ENCODE data around the gene PTPN22. TPM values are rescaled to one million over a fixed set of nuclear protein-coding genes. Genes with fewer than 3 reads are reported as not detected.

Gene PTPN22
- total and polyA plus RNA-seq, 9 of the 15 experiments (the other 6 are each of a cell fraction or from before 2014, with no cell fraction given), result 0.45 to 4.6 (median 1.1) TPM

- no peaks in the 10 kb centered on the region for H3K9me1 ChIP-seq (ENCODE audit: control insufficient read depth, insufficient read depth, low read length)
- H3K4me3 ChIP-seq, result no peak overlapping the region
- POLR2A ChIA-PET, result interaction anchor here (0.7 to 3.2 kb wide), 5 partner anchors 8 to 272 kb away, joined by 3 to 20 read pairs (median 4); partner anchors contain the start of gene PHTF1
- peaks cover 15 to 60% of the 10 kb centered on the region in 2 experiments for H3K4me1 ChIP-seq (replicated peaks in 1 of 2; ENCODE audit: control insufficient read depth in 2 of 2, insufficient read depth in 2 of 2, low read length in 2 of 2)
- ATAC-seq, result peak; percentile 50
- no peak overlapping the region for H2AFZ ChIP-seq (ENCODE audit: low read depth, low read length)
- no peak for DNase-seq (ENCODE audit: extremely low read depth in 1 of 4, low spot score in 3 of 4)
- peaks cover 98% of the 10 kb centered on the region for H3K79me2 ChIP-seq (ENCODE audit: control insufficient read depth, insufficient read depth, low read length)
- peak overlapping the region; percentile 16; the same call in 1 of the 2 replicates for H3K4me2 ChIP-seq (ENCODE audit: insufficient read depth, low read length)
- CTCF ChIA-PET (ENCODE audit: low intra/inter-chr PET ratio), result no interaction called here
- no peak overlapping the region for H3K9ac ChIP-seq (ENCODE audit: insufficient read depth in 1 of 2, low read depth in 2 of 2, low read length in 2 of 2)
- WGBS (ENCODE audit: insufficient coverage, low coverage, missing lambda C conversion rate), result 54% methylated on average over 5 of the region's 5 CpGs
- peak overlapping the region; percentile 23; the same call in 1 of the 3 replicates for H3K27ac ChIP-seq (ENCODE audit: extremely low read depth, low read depth, low read length)
- intact Hi-C loops (cut with micrococcal nuclease), result no loop called here
- no peaks in the 10 kb centered on the region for H3K9me3 ChIP-seq (replicated peaks; ENCODE audit: control insufficient read depth, insufficient read depth, low read depth, low read length)
- in situ Hi-C loops (cut with MboI), result no loop called here
- peaks cover 28% of the 10 kb centered on the region; the same call in 1 of the 2 replicates for H4K20me1 ChIP-seq (replicated peaks; ENCODE audit: control insufficient read depth, insufficient read depth, low read length)
- BruUV-seq (replicated peaks), result no TSS peak
- H3K36me3 ChIP-seq (ENCODE audit: control insufficient read depth, insufficient read depth, low read length), result peaks cover 15% of the 10 kb centered on the region; the same call in 2 of the 3 replicates
- FAIRE-seq, result no peak
- no peaks in the 10 kb centered on the region for H3K27me3 ChIP-seq (ENCODE audit: control insufficient read depth in 2 of 2, insufficient read depth in 2 of 2, low read length in 2 of 2)
- TF ChIP-seq ZNF347 (CRISPR knock-in tag; IDR thresholded peaks at IDR 0.05; ENCODE audit: low read depth) (no peak), THRAP3 (IDR thresholded peaks at IDR 0.05; ENCODE audit: borderline replicate concordance) (no peak), ZBTB43 (CRISPR knock-in tag; IDR thresholded peaks at IDR 0.05) (no peak), WHSC1 (IDR thresholded peaks at IDR 0.05; ENCODE audit: low read length) (no peak), PURB (CRISPR knock-in tag; IDR thresholded peaks at IDR 0.05; ENCODE audit: low read depth) (no peak), FOXK2 (conservative IDR thresholded peaks at IDR 0.05 in 1 of 2, IDR thresholded peaks at IDR 0.05 in 1 of 2; ENCODE audit: low read depth in 2 of 2) (no peak), ZBED1 (IDR thresholded peaks at IDR 0.05) (no peak), KAT8 (IDR thresholded peaks at IDR 0.05; ENCODE audit: low read depth) (no peak), SIN3A (IDR thresholded peaks at IDR 0.05; ENCODE audit: borderline replicate concordance in 2 of 2, control insufficient read depth in 1 of 2, low read depth in 2 of 2, low read length in 2 of 2) (no peak), POLR3G (IDR thresholded peaks at IDR 0.05; ENCODE audit: extremely low read depth, insufficient read length, insufficient replicate concordance) (no peak), ZKSCAN1 (IDR thresholded peaks at IDR 0.05; ENCODE audit: low read depth, low read length) (no peak), CLOCK (CRISPR knock-in tag; IDR thresholded peaks at IDR 0.05; ENCODE audit: borderline replicate concordance) (no peak)
- TF ChIP-seq, protein P1, sequence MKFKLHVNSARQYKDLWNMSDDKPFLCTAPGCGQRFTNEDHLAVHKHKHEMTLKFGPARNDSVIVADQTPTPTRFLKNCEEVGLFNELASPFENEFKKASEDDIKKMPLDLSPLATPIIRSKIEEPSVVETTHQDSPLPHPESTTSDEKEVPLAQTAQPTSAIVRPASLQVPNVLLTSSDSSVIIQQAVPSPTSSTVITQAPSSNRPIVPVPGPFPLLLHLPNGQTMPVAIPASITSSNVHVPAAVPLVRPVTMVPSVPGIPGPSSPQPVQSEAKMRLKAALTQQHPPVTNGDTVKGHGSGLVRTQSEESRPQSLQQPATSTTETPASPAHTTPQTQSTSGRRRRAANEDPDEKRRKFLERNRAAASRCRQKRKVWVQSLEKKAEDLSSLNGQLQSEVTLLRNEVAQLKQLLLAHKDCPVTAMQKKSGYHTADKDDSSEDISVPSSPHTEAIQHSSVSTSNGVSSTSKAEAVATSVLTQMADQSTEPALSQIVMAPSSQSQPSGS (CRISPR knock-in tag; IDR thresholded peaks at IDR 0.05), result no peak
- TF ChIP-seq, protein P2, sequence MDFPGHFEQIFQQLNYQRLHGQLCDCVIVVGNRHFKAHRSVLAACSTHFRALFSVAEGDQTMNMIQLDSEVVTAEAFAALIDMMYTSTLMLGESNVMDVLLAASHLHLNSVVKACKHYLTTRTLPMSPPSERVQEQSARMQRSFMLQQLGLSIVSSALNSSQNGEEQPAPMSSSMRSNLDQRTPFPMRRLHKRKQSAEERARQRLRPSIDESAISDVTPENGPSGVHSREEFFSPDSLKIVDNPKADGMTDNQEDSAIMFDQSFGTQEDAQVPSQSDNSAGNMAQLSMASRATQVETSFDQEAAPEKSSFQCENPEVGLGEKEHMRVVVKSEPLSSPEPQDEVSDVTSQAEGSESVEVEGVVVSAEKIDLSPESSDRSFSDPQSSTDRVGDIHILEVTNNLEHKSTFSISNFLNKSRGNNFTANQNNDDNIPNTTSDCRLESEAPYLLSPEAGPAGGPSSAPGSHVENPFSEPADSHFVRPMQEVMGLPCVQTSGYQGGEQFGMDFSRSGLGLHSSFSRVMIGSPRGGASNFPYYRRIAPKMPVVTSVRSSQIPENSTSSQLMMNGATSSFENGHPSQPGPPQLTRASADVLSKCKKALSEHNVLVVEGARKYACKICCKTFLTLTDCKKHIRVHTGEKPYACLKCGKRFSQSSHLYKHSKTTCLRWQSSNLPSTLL (IDR thresholded peaks at IDR 0.05), result no peak
Measured at GRCh38 chr1:113784104-113784779, 87.3 kb downstream of the PTPN22 start.

Data from K562 (cell line).